Activated CD4-positive, alpha-beta T cell treated with anti-CD3 and anti-CD28 coated beads, Interleukin-2, amount 50 U/mL, for 1 hour (primary cell): ENCODE data around the gene MACROD2.
"Not testable (repeated sequence)": the region's sequence is repeated elsewhere in the genome, so short reads cannot be mapped to it uniquely, and the experiment has no call there.

Experiments
- DNase-seq: peaks from one replicate; pipeline ENCODE4 v3.0.0-alpha.2; 2020

The MACROD2 gene

GRCh38 chr20:15759594-15759993 lies 1764.3 kb downstream of the MACROD2 start:
- no peak for DNase-seq

- DNase-seq, result no peak
Observed at GRCh38 chr20:15760001-15760621, 1764.8 kb downstream of the MACROD2 start.

DNA sequence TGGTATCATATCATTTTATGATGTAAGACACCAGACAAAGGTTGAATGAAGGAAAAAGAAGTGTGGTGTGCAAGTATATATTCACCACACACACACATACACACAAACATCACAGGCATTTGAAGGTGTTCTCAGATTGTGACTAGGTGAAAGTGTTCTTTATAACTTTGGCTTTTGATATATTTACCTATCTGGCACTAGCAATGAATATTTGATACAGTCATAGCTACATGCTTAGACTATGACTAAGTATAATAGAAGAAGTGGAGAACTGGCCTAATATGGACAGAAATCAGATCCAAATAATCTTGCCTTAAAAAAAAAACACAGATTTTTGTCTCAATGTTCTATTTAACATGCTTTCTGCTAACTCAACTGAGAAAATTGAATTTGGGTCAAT lies 1768.0 kb downstream of the MACROD2 start:
- DNase-seq, result no peak

DNA sequence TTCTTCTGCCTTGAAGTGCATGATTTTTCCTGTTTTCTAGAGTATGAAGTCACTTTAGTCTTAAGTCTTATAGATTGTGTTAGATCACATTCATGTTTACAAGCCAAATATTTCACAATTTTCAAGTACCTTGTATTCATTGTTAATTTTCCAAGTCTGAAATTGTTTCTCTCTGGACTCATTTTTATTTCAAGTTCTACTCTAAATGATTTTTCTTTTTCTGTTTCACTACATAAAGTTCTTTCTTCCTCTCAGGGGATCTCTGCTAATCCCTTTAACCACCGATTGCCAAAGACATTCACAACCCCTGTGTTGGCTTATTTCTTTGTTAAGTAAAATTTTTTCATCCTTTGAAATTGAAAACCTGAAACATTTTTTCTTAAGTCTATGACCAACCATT lies 1772.3 kb downstream of the MACROD2 start:
- DNase-seq, result no peak

DNA sequence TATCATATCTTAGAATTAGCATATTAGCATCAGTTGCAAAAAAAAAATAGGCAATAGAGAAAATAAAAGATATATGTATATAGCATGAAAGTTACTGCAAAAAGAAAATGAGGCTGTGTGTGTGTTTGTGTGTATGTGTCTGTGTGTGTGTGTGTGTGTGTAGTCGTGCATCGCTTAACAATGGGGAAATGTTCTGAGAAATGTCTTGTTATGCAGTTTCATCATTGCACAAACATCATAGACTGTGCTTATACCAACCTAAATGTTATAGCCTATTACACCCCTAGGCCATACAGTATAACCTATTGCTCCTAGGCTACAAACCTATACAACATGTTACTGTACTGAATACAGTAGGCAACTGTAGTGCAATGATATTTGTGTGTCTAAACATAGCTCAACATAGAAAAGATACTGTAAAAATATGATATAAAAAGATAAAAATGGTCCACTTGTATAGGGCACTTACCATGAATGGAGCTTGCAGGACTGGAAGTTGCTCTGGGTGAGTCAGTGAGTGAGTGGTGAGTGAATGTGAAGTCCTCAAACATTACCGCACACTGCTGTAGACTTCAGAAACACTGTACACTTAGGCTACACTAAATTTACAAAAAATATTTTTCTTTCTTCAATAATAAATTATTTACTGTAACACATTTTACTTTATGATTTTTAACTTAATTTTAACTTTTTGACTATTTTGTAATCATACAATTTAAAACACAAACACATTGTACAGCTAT lies 1772.9 kb downstream of the MACROD2 start:
- no peak for DNase-seq

GRCh38 chr20:15772826-15773225 lies 1777.5 kb downstream of the MACROD2 start:
- DNase-seq, result no peak

DNA sequence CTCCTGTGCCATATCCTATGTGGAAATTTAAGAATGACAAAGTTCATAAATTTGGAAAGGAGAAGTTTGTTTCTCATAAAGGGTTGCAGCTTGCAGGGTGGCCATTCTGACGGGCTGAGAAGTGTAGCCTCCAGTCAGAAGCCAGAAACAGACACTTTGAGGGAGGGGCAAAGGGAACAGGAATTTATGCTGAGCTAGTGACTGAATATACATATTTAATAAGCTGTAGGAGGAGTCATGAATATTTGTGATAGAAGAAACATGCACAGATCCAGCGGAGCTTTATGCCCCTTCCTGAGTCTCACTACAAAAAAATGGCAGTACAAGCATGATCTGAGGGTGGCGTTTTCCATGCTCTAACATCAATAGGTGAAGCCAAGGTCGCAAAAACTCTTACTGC lies 1779.6 kb downstream of the MACROD2 start:
- DNase-seq, result no peak

DNA sequence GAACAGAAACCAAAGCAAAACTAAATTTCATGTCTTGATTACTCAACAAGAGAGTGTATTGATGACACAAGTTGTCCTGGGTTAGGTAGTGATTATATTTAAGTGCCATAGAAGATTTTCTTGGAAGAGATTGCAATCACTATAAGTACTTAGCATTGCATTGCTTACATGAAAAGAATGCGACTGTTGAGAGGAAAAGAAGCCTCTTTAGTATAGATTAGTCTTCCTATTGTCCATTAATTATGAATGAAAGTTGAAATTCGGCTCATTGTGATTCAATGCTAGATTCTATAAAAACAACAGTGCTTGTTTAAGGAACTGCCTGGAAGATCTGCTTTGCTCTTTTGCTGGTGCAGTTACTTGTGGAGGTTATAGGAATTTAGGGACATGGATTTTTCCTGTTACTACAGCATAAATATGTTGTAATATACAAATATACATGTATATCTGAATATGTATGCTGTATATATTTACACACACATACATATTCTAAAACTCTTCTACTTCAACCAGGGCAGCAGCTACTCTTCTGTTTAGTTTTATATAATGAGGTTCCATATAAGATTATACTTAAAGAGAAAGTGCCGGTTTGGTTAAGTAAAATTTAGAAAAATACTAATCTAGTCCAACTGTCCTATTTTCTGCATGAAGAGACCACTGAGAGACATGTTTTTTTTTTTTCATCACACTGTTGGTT lies 1781.6 kb downstream of the MACROD2 start:
- no peak for DNase-seq

DNA sequence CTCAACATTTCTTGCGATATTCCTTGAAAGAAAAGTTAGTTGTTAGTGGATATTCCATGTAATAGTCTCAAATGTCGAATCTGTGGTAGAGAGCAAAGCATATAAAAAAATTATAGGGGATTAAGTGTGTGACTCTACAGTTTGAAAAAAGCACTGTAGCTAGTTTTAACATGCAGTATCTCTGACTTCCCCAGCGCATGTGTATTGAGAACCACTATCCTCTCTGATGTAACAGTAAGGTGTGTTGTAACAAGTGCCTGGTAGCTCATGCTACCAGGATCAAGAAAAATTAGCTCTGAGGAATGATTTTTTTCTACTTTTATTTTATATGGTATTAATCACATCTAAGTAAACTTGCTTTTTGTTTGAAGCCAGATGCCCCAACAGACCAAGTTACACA lies 1788.7 kb downstream of the MACROD2 start:
- DNase-seq, result no peak

DNA sequence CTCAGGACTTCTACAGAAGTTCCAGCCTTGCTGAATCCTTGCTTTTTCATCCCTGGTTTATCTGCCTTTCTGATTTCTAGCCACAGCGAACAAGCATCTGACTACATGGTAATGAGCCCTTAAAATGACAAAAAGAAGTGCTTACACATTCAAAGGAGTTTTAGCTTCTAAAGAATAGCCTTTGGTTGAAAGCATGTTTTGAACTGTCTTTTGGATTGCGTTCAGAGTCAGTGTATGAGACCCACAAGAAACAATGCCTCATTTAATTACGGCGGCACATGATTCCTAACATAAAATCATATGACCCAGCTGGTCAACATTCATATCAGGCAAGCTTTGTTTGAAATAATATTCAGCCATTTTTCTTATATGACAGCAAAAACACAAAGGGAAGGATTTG lies 1793.8 kb downstream of the MACROD2 start:
- no peak for DNase-seq

DNA sequence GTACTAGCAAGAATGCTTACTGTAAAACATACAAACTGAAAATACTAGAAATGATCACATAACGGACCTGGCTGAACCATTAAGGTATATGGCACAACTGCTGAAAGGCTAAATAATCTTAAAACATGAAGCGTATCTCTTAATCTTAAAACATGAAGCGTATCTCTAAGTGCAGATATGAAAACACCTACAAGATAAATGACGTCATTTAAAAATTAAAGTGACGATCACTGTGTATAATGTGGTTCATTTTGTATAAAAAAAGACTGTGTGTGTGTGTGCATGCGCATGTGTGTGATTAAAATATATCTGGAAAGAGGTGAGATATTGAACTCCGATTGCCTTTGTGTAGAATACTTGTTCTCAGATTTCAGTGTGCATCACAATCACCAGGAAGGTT lies 1797.5 kb downstream of the MACROD2 start:
- no peak for DNase-seq

- no peak for DNase-seq
Observed at GRCh38 chr20:15794409-15794808, 1799.1 kb downstream of the MACROD2 start.

- no peak for DNase-seq
Observed at GRCh38 chr20:15795305-15796019, 1800.1 kb downstream of the MACROD2 start.

DNA sequence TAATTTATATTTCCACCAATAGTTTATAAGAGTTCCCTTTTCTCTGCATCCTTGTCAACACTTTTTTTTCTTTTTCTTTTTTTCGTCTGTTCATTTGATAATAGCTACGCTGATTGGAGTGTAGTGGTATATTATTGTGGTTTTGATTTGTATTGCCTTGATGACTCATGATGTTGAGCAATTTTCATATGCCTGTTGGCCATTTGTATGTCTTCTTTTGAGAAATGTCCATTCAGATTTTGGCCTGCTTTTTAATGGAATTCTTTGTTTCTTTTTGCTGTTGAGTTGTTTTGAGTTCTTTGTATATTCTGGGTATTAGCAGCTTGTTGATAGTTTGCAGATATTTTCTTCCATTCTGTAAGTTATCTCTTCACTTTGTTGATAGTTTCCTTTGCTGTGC lies 1804.6 kb downstream of the MACROD2 start:
- DNase-seq, result no peak

- DNase-seq, result no peak
Observed at GRCh38 chr20:15802020-15802419, 1806.7 kb downstream of the MACROD2 start.

DNA sequence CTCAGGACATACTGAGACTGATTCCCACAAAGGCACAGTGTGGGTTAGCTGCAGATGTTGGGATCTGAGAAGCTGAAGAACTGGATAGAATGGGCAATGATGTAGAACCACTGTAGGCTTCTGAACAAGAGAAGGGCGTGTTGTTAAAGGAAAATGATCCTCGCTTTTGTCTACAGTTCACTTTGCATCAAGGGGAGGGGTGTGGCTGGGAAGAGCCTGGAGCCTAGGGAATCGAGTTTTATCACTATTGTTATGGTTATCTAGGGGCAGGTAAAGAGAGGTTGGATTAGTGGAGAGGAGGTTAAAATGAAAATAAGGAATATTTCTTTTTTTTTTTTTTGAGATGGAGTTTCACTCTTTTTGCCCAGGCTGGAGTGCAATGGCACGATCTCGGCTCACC lies 1809.8 kb downstream of the MACROD2 start:
- no peak for DNase-seq

- DNase-seq, result no peak
Observed at GRCh38 chr20:15806105-15806504, 1810.8 kb downstream of the MACROD2 start.

DNA sequence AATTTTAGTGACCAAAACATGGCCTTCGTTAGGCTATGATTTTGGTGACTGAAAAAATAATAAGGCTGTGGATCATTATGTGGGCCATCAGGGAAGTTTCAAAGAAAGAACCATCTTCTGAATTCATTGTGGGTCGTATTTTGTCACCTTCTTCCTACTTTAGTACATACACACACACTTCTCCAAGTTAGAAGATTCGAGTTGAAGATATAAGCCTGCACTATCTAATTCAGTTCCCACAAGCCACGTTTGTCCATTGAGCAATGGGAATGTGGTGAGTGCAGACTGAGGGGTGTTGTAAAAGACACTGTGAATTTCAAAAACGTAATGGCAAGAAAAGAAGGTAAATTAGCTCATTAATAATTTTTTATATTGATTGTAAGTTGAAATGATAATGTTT lies 1812.0 kb downstream of the MACROD2 start:
- DNase-seq, result no peak

DNA sequence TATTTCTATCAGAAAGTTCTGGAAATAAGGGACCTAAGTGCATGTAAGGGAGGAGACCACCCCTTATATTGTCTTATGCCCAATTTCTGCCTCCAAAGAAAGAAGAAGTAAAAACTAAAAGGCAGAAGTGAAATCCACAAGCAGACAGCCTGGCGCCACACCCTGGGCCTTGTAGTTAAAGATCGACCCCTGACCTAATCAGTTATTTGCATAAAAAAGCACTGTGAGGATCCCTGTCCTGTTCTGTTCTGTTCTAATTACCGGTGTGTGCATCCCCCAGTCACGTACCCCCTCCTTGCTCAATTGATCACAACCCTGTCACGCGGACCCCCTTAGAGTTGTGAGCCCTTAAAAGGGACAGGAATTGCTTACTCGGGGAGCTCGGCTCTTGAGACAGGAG lies 1812.5 kb downstream of the MACROD2 start:
- not testable (repeated sequence) for DNase-seq

- no peak for DNase-seq
Observed at GRCh38 chr20:15811951-15812350, 1816.6 kb downstream of the MACROD2 start.

DNA sequence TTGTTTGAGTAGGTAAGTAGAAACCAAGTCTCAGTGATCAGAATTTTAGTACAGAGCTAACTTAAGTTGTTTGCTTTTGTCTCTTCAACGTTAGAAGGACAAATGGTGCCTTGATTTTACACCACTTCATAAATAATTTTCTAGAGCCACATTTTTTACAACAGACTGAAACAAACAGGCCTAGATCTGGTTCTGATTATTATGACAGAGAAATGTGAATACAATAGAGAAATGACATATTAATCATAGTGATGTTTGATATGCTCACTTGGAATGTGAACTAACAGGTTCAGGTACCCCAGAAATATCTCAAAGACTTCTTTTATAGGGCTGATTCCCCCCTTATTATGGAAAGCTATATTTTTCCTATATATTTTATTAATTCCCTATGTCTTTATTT lies 1817.4 kb downstream of the MACROD2 start:
- no peak for DNase-seq

- no peak for DNase-seq
Observed at GRCh38 chr20:15814360-15814759, 1819.0 kb downstream of the MACROD2 start.

GRCh38 chr20:15814911-15815310 lies 1819.6 kb downstream of the MACROD2 start:
- no peak for DNase-seq

DNA sequence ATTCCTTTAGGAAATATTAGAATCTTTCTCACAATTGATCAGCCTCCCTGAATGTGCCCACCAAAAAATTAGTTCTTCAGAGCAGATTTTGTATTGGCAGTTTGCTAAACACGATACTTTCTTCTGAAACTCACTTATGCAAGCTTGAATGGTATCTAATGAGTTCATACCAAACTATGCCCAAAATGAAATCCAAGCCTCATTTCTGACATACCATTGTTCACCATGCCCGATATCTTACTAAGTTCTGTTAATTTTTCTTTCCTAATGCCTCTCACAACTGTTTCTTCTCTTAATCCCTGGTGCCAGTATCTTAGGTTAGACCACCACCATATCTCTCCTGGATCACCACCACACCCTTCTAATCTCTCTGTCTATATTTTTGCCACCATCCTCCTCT lies 1822.0 kb downstream of the MACROD2 start:
- no peak for DNase-seq
